Measurements from ENCODE around the gene FGR. TPM values are rescaled to one million over a fixed set of nuclear protein-coding genes. Genes with fewer than 3 reads are reported as not detected.
A peak's percentile ranks its signal among the peaks of the same experiment; 100 is the strongest.
"Not testable (repeated sequence)": the region's sequence is repeated elsewhere in the genome, so short reads cannot be mapped to it uniquely, and the experiment has no call there.

The FGR gene
- polyA plus RNA-seq, 1 donor, result 1.2 TPM

GRCh38 chr1:27660300-27660835, 25.4 kb upstream of the FGR start:
- DNase-seq, result no peak

GRCh38 chr1:27659497-27660299, 24.7 kb upstream of the FGR start:
- peak; percentile 79 for DNase-seq

- no peak for DNase-seq
These were observed 24.0 kb upstream of the FGR start for GRCh38 chr1:27658951-27659496.

- no peak for DNase-seq
These were observed 21.3 kb upstream of the FGR start for GRCh38 chr1:27656157-27656893.

- no peak for DNase-seq
These were observed 20.4 kb upstream of the FGR start for GRCh38 chr1:27655151-27655937.

GRCh38 chr1:27652111-27652864, 17.3 kb upstream of the FGR start:
- no peak for DNase-seq

- DNase-seq, result no peak
These were observed 15.7 kb upstream of the FGR start for GRCh38 chr1:27650539-27651175.

- no peak for DNase-seq
These were observed 15.2 kb upstream of the FGR start for GRCh38 chr1:27650171-27650538.

GRCh38 chr1:27649306-27649635, 14.3 kb upstream of the FGR start:
- DNase-seq, result no peak

- DNase-seq, result no peak
These were observed 13.8 kb upstream of the FGR start for GRCh38 chr1:27648602-27649305.

GRCh38 chr1:27647328-27647727, 12.3 kb upstream of the FGR start:
- DNase-seq, result no peak

GRCh38 chr1:27646676-27647075, 11.7 kb upstream of the FGR start:
- no peak for DNase-seq

- no peak for DNase-seq
These were observed 10.1 kb upstream of the FGR start for GRCh38 chr1:27645071-27645415.

- DNase-seq, result no peak
These were observed 9.5 kb upstream of the FGR start for GRCh38 chr1:27644369-27645070.

- DNase-seq, result no peak
These were observed 8.8 kb upstream of the FGR start for GRCh38 chr1:27643600-27644368.

- DNase-seq, result not testable (repeated sequence)
These were observed 5.5 kb upstream of the FGR start for GRCh38 chr1:27640514-27640913.

- DNase-seq, result no peak
These were observed 3.8 kb upstream of the FGR start for GRCh38 chr1:27638805-27639204.

GRCh38 chr1:27638047-27638734, 3.2 kb upstream of the FGR start:
- no peak for DNase-seq
